HCT116 (cell line): Measurements from ENCODE around the gene CNDP1.
"Not testable (repeated sequence)": the region's sequence is repeated elsewhere in the genome, so short reads cannot be mapped to it uniquely, and the experiment has no call there.

Experiments used
- POLR2A ChIP-seq: IDR thresholded peaks from 2 replicates; pipeline ENCODE4 v1.7.0; 2011; ENCODE audit warnings: borderline replicate concordance; ENCODE audit not compliant: insufficient read depth, insufficient read length; ENCODE audit errors: extremely low read depth
- TCF7L2 ChIP-seq: IDR thresholded peaks from 2 replicates; pipeline ENCODE4 v1.7.0; 2011; ENCODE audit warnings: borderline replicate concordance, inconsistent platforms; ENCODE audit not compliant: insufficient read depth, insufficient read length; ENCODE audit errors: extremely low read depth
- TF ChIP-seq, protein P1 (sequence below), 3 experiments: fragments of 200-600 bp in 1 of 3; sonication (generic) in 1 of 3; IDR thresholded peaks in 2 of 3; conservative IDR thresholded peaks in 1 of 3; 2 replicates each; pipeline ENCODE4 v1.5.1; 2012 to 2017; ENCODE audit warnings: low read depth in 2 of 3, low read length in 2 of 3, antibody characterized with exemption in 1 of 3, borderline replicate concordance in 1 of 3, control low read depth in 1 of 3, mild to moderate bottlenecking in 1 of 3, mixed read lengths in 1 of 3, mixed run types in 1 of 3, moderate library complexity in 1 of 3; ENCODE audit not compliant: insufficient read depth in 1 of 3
- TF ChIP-seq, protein P2 (sequence below): IDR thresholded peaks from 2 replicates; pipeline ENCODE4 v1.6.1; 2012

- TF ChIP-seq TCF7L2, POLR2A: not testable (repeated sequence)
- TF ChIP-seq, protein P1, sequence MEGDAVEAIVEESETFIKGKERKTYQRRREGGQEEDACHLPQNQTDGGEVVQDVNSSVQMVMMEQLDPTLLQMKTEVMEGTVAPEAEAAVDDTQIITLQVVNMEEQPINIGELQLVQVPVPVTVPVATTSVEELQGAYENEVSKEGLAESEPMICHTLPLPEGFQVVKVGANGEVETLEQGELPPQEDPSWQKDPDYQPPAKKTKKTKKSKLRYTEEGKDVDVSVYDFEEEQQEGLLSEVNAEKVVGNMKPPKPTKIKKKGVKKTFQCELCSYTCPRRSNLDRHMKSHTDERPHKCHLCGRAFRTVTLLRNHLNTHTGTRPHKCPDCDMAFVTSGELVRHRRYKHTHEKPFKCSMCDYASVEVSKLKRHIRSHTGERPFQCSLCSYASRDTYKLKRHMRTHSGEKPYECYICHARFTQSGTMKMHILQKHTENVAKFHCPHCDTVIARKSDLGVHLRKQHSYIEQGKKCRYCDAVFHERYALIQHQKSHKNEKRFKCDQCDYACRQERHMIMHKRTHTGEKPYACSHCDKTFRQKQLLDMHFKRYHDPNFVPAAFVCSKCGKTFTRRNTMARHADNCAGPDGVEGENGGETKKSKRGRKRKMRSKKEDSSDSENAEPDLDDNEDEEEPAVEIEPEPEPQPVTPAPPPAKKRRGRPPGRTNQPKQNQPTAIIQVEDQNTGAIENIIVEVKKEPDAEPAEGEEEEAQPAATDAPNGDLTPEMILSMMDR (IDR thresholded peaks at IDR 0.05 in 2 of 3, conservative IDR thresholded peaks at IDR 0.05 in 1 of 3; ENCODE audit: borderline replicate concordance in 1 of 3, insufficient read depth in 1 of 3, low read depth in 2 of 3, low read length in 2 of 3): not testable (repeated sequence)
- TF ChIP-seq, protein P2, sequence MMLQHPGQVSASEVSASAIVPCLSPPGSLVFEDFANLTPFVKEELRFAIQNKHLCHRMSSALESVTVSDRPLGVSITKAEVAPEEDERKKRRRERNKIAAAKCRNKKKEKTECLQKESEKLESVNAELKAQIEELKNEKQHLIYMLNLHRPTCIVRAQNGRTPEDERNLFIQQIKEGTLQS: not testable (repeated sequence)
Observed at GRCh38 chr18:74565164-74565563, 30.9 kb downstream of the CNDP1 start.
